NCI-H187 (cell line): ENCODE measurements around the gene MAN2B1.
"Not testable (repeated sequence)": the region's sequence is repeated elsewhere in the genome, so short reads cannot be mapped to it uniquely, and the experiment has no call there.

ENCODE experiments used
- DNase-seq, 2 experiments: peaks; one replicate each; lab custom pipeline; 2025; lab: John Stamatoyannopoulos, UW

The MAN2B1 gene

DNA sequence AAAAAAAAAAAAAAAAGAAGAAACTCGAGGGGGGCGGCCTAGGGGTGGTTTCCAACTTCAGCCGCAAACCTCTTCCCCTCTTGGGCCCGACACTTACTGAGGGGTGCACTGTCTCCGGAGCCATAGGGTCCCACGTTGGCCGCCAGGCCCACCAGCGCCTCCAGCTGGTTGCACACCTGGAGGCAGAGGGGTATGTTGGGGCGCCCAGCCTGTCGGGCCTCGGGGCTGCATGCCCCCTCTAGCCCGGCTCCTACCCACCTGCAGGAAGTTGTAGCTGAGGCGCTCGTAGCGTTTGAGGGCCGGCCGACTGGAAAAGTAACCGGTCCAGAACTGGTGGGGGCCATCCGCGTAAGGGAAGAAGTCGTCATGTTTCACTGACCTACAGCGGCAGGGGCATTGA, 8.6 kb downstream of the MAN2B1 start:
- no peak for DNase-seq

DNA sequence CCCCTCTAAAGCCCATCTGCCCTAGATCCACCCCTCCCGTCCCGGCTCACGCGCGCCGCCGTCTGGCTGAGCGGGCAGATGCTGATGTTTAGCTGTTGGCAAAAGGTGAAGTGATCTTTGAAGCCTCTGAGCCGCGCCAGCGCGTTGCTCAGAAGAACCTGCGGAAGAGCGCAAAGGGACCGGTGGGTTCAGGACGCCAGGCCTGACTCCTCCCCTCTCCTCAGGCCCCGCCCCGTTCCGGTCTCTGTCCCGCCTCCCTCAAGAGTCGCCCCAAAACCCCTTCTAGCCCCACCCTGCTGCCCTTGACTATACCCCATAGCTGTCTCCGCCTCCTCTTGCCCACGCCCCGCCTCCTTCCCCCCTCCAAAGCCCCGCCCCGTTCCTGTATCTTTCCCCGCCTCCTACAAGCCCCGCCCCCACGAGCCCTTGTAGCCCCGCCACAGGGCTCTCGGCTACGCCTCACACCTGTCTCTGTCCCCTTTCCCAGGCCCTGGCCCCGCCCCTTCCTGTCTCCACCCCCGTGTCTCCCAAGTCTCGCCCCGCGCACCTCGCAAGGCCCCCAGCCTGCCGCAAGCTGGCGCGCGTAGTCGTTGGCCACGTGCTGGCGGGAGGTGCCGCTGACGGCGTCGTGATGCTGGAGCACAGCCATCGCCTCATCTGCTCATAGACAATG, 9.5 kb downstream of the MAN2B1 start:
- no peak for DNase-seq

DNA sequence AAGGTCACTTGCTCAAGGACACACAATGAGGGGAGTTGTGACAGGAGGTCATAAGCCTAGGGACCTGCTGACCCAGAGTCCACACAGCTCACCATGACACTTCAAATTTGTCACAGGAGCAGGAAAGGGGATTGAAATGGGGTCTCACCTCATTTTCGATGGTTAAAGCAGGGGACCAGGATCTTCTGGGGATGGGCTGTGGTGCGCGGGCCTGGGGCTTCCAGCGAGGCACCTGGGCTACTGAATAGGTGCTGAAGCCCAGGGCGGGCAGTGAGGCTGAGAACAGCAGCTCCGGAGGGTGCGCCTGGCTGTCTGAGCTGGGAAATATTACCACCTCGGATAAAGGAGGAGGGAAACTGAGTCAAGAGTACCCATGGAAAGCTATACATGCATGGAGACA, 11.0 kb downstream of the MAN2B1 start:
- no peak for DNase-seq

DNA sequence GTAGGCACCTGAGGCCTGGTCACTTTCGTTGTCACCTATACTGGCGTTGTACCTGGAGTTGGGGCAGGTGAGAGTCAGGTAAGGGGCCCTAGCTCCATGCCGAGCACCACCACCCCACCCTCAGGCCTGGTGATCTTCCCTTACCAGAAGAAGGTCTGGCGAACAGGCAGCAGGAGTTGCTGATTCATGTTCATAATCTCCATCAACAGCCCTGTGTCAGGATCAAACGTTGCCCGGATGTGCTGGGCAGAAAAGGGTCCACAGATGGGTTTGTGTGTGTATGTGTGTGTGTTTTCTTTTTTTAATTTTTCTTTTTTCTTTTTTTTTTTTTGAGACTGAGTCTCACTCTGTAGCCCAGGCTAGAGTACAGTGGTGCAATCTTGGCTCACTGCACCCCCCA, 14.3 kb downstream of the MAN2B1 start:
- DNase-seq = no peak

DNA sequence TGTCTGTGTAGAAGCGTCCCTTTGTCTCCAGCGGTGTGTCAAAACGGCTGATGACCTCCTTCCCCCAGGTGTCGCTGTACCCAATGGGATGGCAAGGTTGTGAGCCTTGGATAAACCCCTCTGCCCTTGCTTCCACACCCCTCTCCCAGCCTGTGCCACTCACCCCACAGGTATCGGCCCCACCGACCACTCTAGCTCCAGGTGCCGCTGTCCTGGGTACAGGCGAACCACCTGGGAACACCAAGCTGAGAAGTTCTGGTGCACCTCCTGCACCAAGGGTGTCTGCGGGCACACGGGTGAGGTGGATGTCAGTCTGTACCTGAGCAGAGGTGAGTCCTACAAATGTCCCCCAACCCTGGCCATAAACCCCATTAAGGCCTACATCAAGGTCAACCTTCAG, 16.6 kb downstream of the MAN2B1 start:
- DNase-seq = no peak

DNA sequence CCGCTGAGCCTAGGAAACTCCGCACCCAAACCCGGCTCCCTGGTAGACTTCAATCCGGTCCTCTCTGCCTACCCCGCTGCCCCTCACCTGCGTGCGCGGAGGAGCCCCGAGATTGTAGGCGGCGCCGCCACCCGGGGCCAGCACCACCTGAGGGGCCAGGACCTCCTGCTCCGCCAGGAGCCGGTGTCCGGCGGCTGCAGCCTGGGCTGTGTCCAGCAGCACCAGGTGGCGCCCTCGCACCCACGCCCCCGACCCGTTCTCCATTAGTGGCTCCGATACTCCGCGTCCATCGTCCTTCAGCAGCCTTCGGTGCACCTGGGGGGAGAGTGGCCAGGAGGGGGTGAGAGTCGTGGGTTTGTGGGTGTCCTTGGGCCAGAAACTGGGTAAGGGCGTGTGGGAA, 18.5 kb downstream of the MAN2B1 start:
- DNase-seq = no peak

DNA sequence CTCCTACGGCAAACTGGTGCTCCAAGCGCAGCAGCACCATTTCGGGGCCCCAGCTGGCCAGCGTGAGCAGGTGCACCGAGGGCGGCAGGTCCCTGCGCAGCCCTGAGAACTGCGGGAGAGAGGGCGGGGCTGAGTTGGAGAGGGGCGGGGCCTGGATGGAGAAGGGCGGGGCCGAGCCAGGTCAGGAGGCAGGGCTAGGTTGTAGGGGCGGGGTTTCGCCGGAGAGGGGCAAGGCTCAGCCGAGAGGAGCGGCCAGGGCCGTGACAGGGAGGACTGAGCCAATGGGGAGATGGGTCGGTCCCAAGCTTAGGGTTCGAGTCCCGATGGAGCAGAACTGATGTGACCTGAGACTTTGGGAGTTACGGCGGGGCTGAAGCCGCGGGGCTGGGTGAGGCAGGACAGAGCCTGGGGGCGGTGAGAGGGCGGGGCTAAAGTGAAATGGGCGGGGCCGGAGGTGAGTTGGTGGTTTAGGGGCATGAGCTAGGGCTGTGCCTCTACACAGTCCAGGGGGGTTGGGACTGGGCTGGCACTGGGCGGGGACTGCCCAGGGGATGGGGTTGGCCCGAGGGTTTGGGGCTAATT, 19.0 kb downstream of the MAN2B1 start:
- DNase-seq = peak; percentile 5 to 42

DNA sequence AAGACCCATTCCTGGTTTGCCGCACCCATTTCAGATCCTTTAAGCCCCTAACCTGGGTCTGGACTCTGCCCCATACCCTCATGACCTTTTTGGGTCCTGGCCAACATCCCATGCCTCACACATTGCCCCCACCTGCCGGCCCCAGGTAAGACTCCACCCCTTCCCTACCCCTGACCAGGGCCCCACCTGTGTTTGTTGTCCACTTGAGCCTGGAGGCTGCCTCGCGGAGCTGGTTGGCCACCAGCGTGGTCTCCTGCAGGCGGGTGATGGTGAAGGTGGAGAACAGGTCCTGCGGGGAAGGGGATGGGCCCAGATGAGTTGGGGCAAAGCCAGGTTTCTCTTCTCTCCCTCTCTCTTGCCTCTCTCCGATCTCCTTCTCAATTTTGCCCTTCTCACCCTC, 19.5 kb downstream of the MAN2B1 start:
- no peak for DNase-seq

DNA sequence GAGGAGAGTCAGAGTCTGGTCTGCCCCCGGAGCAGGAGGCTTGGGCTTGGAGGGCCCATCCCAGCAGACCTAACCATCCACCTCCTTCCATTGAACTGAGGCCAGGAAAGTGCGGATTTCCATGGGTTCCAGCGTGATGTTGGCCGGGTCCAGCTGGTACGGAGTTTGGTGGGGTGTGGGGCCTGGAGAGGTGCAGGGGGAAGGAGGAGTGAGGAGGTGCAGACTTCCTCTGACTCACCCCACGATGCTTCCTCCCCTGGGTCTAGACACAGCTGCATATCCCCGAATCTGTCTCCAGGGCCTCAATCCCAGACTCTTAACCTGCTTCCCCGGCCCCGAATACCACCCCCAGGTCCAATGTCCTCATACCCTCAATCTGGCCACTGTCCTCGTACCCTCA, 20.0 kb downstream of the MAN2B1 start:
- no peak for DNase-seq

DNA sequence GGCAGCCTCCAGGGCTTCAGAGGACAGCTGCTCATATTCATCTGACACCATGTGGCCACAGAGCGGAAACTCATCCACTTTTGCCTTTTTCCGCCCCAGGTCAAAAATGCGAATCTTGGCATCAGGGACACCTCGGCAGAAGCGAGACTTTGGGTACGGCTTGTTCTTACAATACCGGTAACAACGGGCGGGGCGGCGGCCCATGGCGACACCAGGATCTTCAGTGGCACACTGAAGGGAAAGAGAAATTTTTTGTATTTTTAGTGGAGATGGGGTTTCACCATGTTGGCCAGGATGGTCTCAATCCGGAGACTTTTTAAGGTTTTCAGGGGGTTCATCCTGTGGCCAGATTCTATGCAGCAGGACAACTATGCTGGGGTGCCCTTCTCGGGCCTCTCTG, 22.8 kb downstream of the MAN2B1 start:
- not testable (repeated sequence) for DNase-seq

DNA sequence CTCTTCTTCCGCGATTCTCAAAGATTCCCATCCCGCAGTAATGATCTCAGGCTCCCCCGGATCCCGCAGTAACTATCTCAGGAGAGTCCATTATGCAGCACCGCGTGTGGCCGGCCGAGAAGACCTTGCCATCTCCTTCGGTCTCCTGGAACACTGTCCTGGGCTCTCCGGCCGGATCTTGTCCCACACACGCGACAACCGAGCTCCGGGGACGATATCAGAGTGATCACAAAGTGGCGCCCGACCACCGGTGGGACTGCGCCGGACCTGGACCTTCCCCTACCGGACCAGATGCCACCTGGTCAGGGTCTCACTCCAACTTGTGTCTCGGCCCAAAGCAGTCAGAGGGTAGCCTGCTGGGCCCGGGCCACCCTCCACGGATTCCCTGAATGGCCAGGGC, 24.0 kb downstream of the MAN2B1 start:
- DNase-seq = no peak

DNA sequence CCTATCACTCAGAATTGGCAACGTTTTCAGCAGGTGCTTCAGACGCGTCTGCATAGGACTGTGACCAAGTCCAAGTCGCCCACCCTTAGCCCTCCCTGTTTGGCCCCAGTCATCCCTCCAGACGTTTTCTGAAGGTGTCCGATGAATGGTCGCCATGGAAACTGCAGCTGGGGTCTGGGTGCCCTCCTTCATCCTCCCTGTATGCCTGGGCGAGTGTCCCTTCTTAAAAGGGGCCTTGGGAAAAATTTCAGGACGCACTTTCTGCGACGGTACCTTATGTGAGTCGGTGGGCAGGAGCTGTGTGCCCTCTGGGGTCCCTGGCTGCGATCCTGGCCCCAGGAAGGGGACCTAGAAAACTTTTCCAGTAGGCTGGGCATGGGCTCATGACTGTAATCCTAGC, 25.1 kb downstream of the MAN2B1 start:
- no peak for DNase-seq

DNA sequence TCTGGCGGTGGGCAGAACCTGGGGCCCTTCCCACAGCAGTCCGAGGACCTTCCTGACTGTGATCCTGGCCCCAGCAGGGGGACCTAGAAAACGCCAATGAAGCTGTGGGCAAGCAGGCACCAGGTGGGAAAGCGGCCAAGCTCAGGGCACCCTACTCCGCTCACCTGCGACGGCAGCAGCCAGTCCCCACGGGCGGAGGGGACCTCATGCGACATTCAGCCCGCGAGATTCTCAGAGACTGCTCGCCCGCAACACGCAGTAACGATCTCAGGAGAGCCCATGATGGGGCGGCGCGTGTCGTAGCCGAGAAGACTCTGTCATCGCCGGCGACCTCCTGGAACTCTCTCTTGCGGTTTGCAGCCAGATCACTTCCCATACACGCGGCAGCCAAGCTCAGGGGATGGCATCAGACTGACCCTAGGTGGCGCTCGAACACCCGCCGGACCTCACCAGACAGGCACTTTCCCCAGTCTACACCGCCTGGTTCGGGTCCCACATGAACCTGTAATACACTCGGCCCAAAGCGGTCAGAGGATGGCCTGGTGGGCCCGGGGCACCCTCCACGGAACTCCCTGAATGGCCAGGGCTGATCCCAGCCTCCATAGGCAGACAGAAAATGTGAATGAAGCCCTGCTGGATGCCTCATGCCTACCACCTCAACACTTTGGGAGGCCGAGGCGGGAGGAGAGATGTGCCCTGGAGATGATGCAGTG, 26.5 kb downstream of the MAN2B1 start:
- DNase-seq = peak in 1 of 2 experiments; percentile 3

DNA sequence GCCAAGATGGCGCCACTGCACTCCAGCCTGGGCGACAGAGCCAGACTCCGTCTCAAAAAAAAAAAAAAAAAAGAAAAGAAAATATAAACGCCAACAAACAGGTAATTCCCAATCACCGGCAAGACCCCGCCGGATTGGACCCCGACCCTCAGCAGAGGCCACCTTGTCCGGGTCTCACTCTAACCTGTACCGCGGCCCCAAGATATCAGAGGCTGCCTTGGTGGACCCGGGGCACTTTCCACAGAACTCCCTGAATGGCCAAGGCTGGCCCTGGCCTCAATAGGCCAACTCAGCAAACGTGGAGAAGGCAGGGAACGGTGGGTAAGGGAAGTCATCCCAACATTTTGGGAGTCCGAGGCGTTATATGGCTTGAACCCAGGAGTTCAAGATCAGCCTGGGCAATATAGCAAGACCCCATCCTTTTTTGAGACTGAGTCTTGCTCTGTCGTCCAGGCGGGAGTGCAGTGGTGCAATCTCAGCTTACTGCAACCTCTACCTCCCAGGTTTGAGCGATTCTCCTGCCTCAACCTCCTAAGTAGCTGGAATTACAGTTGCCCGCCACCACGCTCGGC, 27.8 kb downstream of the MAN2B1 start:
- DNase-seq = no peak

DNA sequence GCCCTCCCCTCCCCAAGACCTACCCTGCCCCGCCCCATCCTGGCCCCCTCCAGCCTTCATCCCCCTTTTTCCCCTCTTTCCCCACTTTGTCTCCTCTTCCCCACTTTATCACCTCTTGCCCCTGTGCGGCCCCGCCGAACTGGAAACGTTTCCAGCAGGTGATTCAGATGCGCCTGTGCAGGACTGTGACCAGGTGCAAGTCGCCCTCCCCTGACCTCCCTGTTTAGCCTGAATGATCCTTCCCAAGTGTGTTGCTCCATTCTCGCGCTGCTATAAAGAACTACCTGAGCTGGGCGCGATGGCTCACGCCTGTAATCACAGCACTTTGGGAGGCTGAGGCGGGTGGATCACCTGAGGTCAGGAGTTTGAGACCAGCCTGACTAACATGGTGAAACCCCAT, 29.9 kb downstream of the MAN2B1 start:
- no peak for DNase-seq

DNA sequence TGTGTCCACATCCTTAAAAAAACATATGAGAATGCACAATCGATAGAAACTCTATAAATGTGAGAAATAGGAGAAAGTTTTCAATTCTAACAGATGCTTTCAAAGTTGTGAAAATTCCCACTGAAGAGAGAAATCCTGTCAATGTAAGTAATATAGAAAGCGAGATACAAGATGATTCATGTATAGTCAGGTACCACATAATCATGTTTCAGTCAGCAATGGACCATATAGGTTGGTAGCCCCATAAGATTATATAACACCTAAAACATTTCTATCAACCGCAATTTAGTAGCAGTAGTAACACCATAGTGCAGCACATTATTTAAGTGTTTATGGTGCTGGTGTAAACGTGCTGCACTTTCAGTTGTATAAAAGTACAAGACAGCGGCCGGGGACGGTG, 37.3 kb downstream of the MAN2B1 start:
- DNase-seq = no peak

DNA sequence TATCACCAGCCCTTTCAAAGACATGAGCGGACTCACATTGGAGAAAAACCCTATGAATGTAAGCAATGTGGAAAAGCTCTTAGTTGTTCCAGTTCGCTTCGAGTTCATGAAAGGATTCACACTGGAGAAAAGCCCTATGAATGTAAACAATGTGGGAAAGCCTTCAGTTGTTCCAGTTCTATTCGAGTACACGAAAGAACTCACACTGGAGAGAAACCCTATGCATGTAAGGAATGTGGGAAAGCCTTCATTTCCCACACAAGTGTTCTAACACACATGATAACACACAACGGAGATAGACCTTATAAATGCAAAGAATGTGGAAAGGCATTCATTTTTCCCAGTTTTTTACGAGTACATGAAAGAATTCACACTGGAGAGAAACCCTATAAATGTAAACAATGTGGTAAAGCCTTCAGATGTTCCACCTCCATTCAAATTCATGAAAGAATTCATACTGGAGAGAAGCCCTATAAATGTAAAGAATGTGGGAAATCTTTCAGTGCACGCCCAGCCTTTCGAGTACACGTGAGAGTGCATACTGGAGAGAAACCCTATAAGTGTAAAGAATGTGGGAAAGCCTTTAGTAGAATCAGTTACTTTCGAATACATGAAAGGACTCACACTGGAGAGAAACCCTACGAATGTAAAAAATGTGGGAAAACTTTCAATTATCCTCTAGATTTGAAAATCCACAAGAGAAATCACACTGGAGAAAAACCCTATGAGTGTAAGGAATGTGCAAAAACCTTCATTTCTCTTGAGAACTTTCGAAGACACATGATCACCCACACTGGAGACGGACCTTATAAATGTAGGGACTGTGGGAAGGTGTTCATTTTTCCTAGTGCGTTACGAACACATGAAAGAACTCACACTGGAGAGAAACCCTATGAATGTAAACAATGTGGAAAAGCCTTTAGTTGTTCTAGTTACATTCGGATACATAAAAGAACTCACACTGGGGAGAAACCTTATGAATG, 38.2 kb downstream of the MAN2B1 start:
- no peak for DNase-seq

DNA sequence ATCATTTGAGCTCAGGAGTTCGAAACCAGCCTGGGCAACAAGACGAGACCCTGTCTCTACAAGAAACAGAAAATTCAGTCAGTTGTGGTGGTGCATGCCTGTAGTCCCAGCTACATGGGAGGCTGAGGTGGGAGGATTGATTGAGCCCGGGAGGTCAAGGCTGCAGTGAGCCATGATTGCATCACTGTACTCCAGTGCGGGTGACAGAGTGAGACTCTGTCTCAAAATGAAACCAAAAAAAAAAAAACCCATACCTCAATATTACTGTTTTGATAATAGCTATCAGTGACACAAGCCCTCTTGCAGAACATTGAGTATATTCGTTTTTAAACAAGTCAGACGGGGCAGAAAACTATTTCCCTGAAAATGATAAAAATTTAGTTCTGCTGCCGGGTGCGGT, 39.6 kb downstream of the MAN2B1 start:
- DNase-seq = no peak

DNA sequence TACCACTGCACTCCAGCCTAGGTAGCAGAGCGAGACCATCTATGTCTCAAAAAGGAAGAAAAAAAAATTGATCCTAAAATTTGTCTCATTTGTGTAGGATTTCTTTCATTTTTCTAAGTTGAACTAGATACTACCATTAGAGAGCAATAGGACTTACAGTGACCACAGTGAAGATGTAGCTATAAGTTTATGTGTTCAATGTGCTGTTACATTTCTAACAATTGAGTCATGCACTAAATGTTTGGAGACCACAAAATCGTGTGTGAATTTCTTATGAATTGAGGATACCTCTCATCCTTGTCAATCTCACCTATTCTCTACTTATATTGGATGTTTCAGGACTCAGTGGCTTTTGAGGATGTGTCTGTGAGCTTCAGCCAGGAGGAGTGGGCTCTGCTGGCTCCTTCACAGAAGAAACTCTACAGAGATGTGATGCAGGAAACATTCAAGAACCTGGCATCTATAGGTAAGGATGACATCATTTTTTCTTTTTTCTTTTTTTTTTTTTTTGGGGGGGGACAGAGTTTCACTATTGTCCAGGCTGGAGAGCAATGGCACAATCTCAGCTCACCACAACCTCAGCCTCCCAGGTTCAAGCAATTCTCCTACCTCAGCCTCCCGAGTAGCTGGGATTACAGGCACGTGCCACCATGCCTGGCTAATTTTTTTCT, 43.0 kb downstream of the MAN2B1 start:
- DNase-seq = no peak

DNA sequence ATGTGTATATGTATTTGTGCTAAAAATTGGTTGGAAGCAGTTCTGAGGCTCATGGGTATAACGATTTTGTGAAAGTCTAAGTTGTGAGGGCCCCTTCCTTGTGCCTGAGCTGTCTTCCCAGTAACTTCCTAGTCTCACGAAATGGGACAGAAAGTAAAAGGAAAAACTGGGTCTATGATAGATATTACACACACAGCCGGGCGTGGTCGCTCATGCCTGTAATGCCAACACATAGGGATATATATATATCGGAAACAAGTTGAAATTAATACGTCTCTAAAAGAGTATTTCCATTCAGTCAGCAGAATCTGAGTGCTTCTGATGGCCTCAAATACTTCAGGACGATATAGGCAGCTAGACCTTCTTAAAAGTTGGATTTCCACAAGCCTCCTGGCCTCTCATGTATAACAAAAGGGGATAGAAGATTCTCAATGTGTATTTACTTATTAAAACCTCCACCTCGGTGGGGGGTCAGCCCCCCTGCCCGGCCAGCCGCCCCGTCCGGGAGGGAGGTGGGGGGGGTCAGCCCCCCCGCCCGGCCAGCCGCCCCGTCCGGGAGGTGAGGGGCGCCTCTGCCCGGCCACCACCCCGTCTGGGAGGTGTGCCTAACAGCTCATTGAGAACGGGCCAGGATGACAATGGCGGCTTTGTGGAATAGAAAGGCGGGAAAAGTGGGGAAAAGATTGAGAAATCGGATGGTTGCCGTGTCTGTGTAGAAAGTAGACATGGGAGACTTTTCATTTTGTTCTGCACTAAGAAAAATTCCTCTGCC, 45.1 kb downstream of the MAN2B1 start:
- DNase-seq = not testable (repeated sequence)

DNA sequence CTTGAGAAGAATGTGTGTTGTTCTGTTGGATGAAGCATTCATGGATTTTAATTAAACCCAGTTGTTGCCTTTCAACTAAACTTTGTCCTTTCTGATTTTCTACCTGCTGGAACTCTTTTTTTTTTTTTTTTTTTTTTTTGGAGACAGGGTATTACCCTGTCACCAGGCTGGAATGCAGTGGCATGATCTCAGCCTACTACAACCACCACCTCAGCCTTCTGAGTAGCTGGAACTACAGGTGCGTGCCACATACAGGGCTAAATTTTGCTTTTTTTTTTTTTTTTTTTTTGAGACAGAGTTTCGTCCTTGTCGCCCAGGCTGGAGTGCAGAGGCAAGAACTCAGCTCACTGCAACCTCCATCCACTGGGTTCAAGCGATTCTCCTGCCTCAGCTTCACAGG, 48.9 kb downstream of the MAN2B1 start:
- no peak for DNase-seq
